Hematopoietic multipotent progenitor cell treated with erythropoietin and hydrocortisone succinate and interleukin-3 and kit ligand, for 17 days (in vitro differentiated cells): Measurements from ENCODE around the gene NMBR.
"Not testable (repeated sequence)": the region's sequence is repeated elsewhere in the genome, so short reads cannot be mapped to it uniquely, and the experiment has no call there.

Experiments
- DNase-seq: peaks from one replicate; pipeline ENCODE4 v3.0.0-alpha.2; 2015; ENCODE audit warnings: low spot score

The NMBR gene

GRCh38 chr6:142154336-142154735 is 7.4 kb upstream of the NMBR start:
- no peak for DNase-seq

GRCh38 chr6:142153196-142153595 is 6.3 kb upstream of the NMBR start:
- DNase-seq = no peak

GRCh38 chr6:142152746-142153145 is 5.8 kb upstream of the NMBR start:
- DNase-seq = no peak

GRCh38 chr6:142141531-142141930 is 5.4 kb downstream of the NMBR start:
- DNase-seq = not testable (repeated sequence)

- DNase-seq = no peak
Measured at GRCh38 chr6:142138876-142139275, 8.0 kb downstream of the NMBR start.

GRCh38 chr6:142132625-142133024 is 14.3 kb downstream of the NMBR start, which contains the start of gene GJE1:
Gene GJE1, plus strand, starts transcription at chr6:142132925. Its CDS starts 234 bp downstream, at chr6:142133159.
- no peak for DNase-seq

- DNase-seq = no peak
Measured at GRCh38 chr6:142130814-142131213, 16.1 kb downstream of the NMBR start.

- DNase-seq = no peak
Measured at GRCh38 chr6:142121342-142121741, 25.6 kb downstream of the NMBR start.

- no peak for DNase-seq
Measured at GRCh38 chr6:142118925-142119324, 28.0 kb downstream of the NMBR start.

GRCh38 chr6:142118328-142118727 is 28.6 kb downstream of the NMBR start:
- DNase-seq = no peak

GRCh38 chr6:142117366-142117765 is 29.6 kb downstream of the NMBR start:
- DNase-seq = no peak

GRCh38 chr6:142112451-142113061 is 34.4 kb downstream of the NMBR start:
- DNase-seq = peak; percentile 21

- DNase-seq = not testable (repeated sequence)
Measured at GRCh38 chr6:142110820-142111219, 36.1 kb downstream of the NMBR start.

- DNase-seq = not testable (repeated sequence)
Measured at GRCh38 chr6:142104820-142105219, 42.1 kb downstream of the NMBR start.

- no peak for DNase-seq
Measured at GRCh38 chr6:142088858-142089216, 58.1 kb downstream of the NMBR start.

- DNase-seq = no peak
Measured at GRCh38 chr6:142087950-142088857, 58.7 kb downstream of the NMBR start.

- no peak for DNase-seq
Measured at GRCh38 chr6:142079130-142079529, 67.8 kb downstream of the NMBR start.

GRCh38 chr6:142075516-142076101 is 71.3 kb downstream of the NMBR start:
- no peak for DNase-seq

- DNase-seq = no peak
Measured at GRCh38 chr6:142074516-142074915, 72.4 kb downstream of the NMBR start.

GRCh38 chr6:142071981-142072380 is 74.9 kb downstream of the NMBR start:
- no peak for DNase-seq

GRCh38 chr6:142068416-142068815 is 78.5 kb downstream of the NMBR start:
- no peak for DNase-seq

GRCh38 chr6:142062861-142063260 is 84.1 kb downstream of the NMBR start:
- DNase-seq = not testable (repeated sequence)
